Stimulated activated CD4-positive, alpha-beta T cell treated with anti-CD3 and anti-CD28 coated beads, TNF-alpha, amount 100 ng/mL, for 1 hour (primary cell): ENCODE data around the gene ANGEL2.
"Not testable (repeated sequence)": the region's sequence is repeated elsewhere in the genome, so short reads cannot be mapped to it uniquely, and the experiment has no call there.

Experiments used
- DNase-seq, 3 donors: peaks; one replicate each; pipeline ENCODE4 v3.0.0-alpha.2; 2020; ENCODE audit warnings: low read depth in 3 of 3, low spot score in 1 of 3

Gene ANGEL2

GRCh38 chr1:212977781-212978645 is 37.7 kb downstream of the ANGEL2 start:
- DNase-seq = no peak

- no peak for DNase-seq
Measured at GRCh38 chr1:212976586-212976985, 39.1 kb downstream of the ANGEL2 start.

- DNase-seq = no peak
Measured at GRCh38 chr1:212975111-212975918, 40.4 kb downstream of the ANGEL2 start.

- no peak for DNase-seq
Measured at GRCh38 chr1:212974711-212975110, 41.0 kb downstream of the ANGEL2 start.

- DNase-seq = no peak
Measured at GRCh38 chr1:212973899-212974298, 41.8 kb downstream of the ANGEL2 start.

GRCh38 chr1:212973426-212973825 is 42.2 kb downstream of the ANGEL2 start:
- no peak for DNase-seq

- DNase-seq = no peak
Measured at GRCh38 chr1:212971312-212971711, 44.4 kb downstream of the ANGEL2 start.

GRCh38 chr1:212970085-212970484 is 45.6 kb downstream of the ANGEL2 start:
- DNase-seq = no peak

GRCh38 chr1:212968368-212968863 is 47.3 kb downstream of the ANGEL2 start:
- no peak for DNase-seq

- no peak for DNase-seq
Measured at GRCh38 chr1:212967801-212968200, 47.9 kb downstream of the ANGEL2 start.

- DNase-seq = no peak
Measured at GRCh38 chr1:212966616-212967015, 49.1 kb downstream of the ANGEL2 start.

- not testable (repeated sequence) for DNase-seq
Measured at GRCh38 chr1:212964993-212965392, 50.7 kb downstream of the ANGEL2 start.

- DNase-seq = no peak
Measured at GRCh38 chr1:212964102-212964501, 51.6 kb downstream of the ANGEL2 start.

- no peak for DNase-seq
Measured at GRCh38 chr1:212962509-212962908, 53.2 kb downstream of the ANGEL2 start.

- no peak for DNase-seq
Measured at GRCh38 chr1:212960932-212961331, 54.7 kb downstream of the ANGEL2 start.

GRCh38 chr1:212959266-212960220 is 56.1 kb downstream of the ANGEL2 start:
- DNase-seq = no peak

GRCh38 chr1:212958175-212958574 is 57.5 kb downstream of the ANGEL2 start:
- no peak for DNase-seq

GRCh38 chr1:212957546-212957945 is 58.1 kb downstream of the ANGEL2 start:
- DNase-seq = no peak

- DNase-seq = no peak
Measured at GRCh38 chr1:212955961-212956620, 59.6 kb downstream of the ANGEL2 start.

- DNase-seq = no peak
Measured at GRCh38 chr1:212955098-212955497, 60.6 kb downstream of the ANGEL2 start.
